Lung (tissue), 12 donors: ENCODE results near the gene HADHB. TPM values are rescaled to one million over a fixed set of nuclear protein-coding genes. Genes with fewer than 3 reads are reported as not detected.
A peak's percentile ranks its signal among the peaks of the same experiment; 100 is the strongest.

ENCODE experiments used
- ATAC-seq: fragments of 200-7000 bp; cut with Tn5 transposase; one replicate; pipeline ENCODE4 v1.9.1; 2020; ENCODE audit warnings: moderate number of reproducible peaks; ENCODE audit not compliant: insufficient read depth, low FRiP score
- DNase-seq, 3 donors: peaks; one replicate each; pipeline ENCODE4 v3.0.0-alpha.2; 2013 to 2017
- H3K27ac ChIP-seq, 2 donors: one replicate each; pipeline ENCODE4 v1.5.1; 2013; ENCODE audit warnings: mild to moderate bottlenecking in 2 of 2, moderate library complexity in 2 of 2, control low read depth in 1 of 2, inconsistent platforms in 1 of 2, low read depth in 1 of 2, low read length in 1 of 2
- H3K27me3 ChIP-seq, 3 donors: one replicate each; pipeline ENCODE4 v1.5.1; 2013; ENCODE audit warnings: low read length in 2 of 3; ENCODE audit not compliant: control insufficient read depth in 3 of 3, insufficient read depth in 3 of 3
- H3K36me3 ChIP-seq, 4 donors: one replicate each; pipeline ENCODE4 v1.5.1; 2013; ENCODE audit warnings: low read length in 4 of 4, mild to moderate bottlenecking in 1 of 4, moderate library complexity in 1 of 4; ENCODE audit not compliant: control insufficient read depth in 4 of 4, insufficient read depth in 4 of 4
- H3K4me1 ChIP-seq, 5 donors: one replicate each; pipeline ENCODE4 v1.5.1; 2013; ENCODE audit warnings: low read length in 5 of 5, mild to moderate bottlenecking in 2 of 5, moderate library complexity in 1 of 5; ENCODE audit not compliant: control insufficient read depth in 5 of 5, insufficient read depth in 5 of 5
- H3K4me3 ChIP-seq: one replicate; pipeline ENCODE4 v1.5.1; 2013; ENCODE audit warnings: mild to moderate bottlenecking, control low read depth, moderate library complexity
- H3K9ac ChIP-seq, 2 donors: one replicate each; pipeline ENCODE4 v1.5.1; 2013; ENCODE audit warnings: low read length in 2 of 2, control low read depth in 1 of 2; ENCODE audit not compliant: insufficient read depth in 1 of 2
- H3K9me3 ChIP-seq, 4 donors: one replicate each; pipeline ENCODE4 v1.5.1; 2013; ENCODE audit warnings: low read length in 3 of 4, mild to moderate bottlenecking in 1 of 4, moderate library complexity in 1 of 4; ENCODE audit not compliant: control insufficient read depth in 4 of 4, insufficient read depth in 3 of 4
- CTCF ChIP-seq: IDR thresholded peaks from 2 replicates; pipeline ENCODE4 v1.5.1; 2012; ENCODE audit warnings: mild to moderate bottlenecking; ENCODE audit errors: control extremely low read depth, extremely low read depth
- WGBS, 2 donors: extraction: QIAGEN DNeasy Blood & Tissue Kit; methylation state at CpG; one replicate each; pipeline ENCODE4 v1.1.7; 2013; 5-methylcytosine and 5-hydroxymethylcytosine counted together
- polyA plus RNA-seq, 2 donors: library from polyadenylated mRNA; stranded (reverse); fragments of 200-250 nt; gene quantifications; one replicate each; pipeline ENCODE4 v1.2.1, GENCODE V29; 2013
- total RNA-seq, 2 donors: library from RNA; depleted of rRNA in 1 of 2; stranded (reverse); fragments of >200 nt in 1 of 2; gene quantifications; one replicate each; pipeline ENCODE4 v1.2.1, GENCODE V29; 2014 to 2021
- donor health status: control.
- donor health status: control.
- donor health status: Bipolar disorder and iron deficiency.
- donor health status: healthy.
- donor health status: DM: yes; HTN: yes; CAD: no.

HADHB gene
- total and polyA plus RNA-seq, 4 donors, result 63.1 to 140 (median 89.6) TPM

GRCh38 chr2:26290001-26290400 is 45.3 kb downstream of the HADHB start:
- no peaks in the 10 kb centered on the region for H3K4me1 ChIP-seq
- 64 to 81% methylated on average over 1 of the region's 1 CpG for WGBS, 2 donors
- no peaks in the 10 kb centered on the region for H3K27me3 ChIP-seq
- TF ChIP-seq CTCF, result no peak
- H3K27ac ChIP-seq, result no peak overlapping the region
- DNase-seq, result no peak
- no peak overlapping the region for H3K4me3 ChIP-seq
- peaks cover 11 to 23% (median 17%) of the 10 kb centered on the region in 4 donors for H3K36me3 ChIP-seq
- no peak overlapping the region for H3K9ac ChIP-seq
- H3K9me3 ChIP-seq, result no peaks in the 10 kb centered on the region
- no peak for ATAC-seq

- DNase-seq, result no peak
- no peak for TF ChIP-seq CTCF
- H3K4me1 ChIP-seq, result no peaks in the 10 kb centered on the region
- peaks cover 4 to 12% (median 7%) of the 10 kb centered on the region in 4 donors for H3K36me3 ChIP-seq
- 78 to 81% methylated on average over 6 of the region's 6 CpGs for WGBS, 2 donors
- no peaks in the 10 kb centered on the region for H3K9me3 ChIP-seq
- ATAC-seq, result peak; percentile 27
- no peak overlapping the region for H3K9ac ChIP-seq
- H3K27me3 ChIP-seq, result no peaks in the 10 kb centered on the region
- H3K4me3 ChIP-seq, result no peak overlapping the region
- no peak overlapping the region for H3K27ac ChIP-seq
Measured at GRCh38 chr2:26292646-26293045, 47.9 kb downstream of the HADHB start.

- no peaks in the 10 kb centered on the region for H3K9me3 ChIP-seq
- peaks cover 0 to 2% (median 0%) of the 10 kb centered on the region in 4 donors for H3K36me3 ChIP-seq
- H3K4me1 ChIP-seq, result peaks cover 0 to 16% (median 2%) of the 10 kb centered on the region in 5 donors
- no peak overlapping the region for H3K4me3 ChIP-seq
- no peak overlapping the region for H3K9ac ChIP-seq
- H3K27me3 ChIP-seq, result no peaks in the 10 kb centered on the region
- H3K27ac ChIP-seq, result no peak overlapping the region
- ATAC-seq (no peak), DNase-seq (no peak)
- no peak for TF ChIP-seq CTCF
- 85% methylated on average over 1 of the region's 1 CpG for whole genome bisulfite sequencing, 2 donors
Measured at GRCh38 chr2:26295511-26295910, 50.8 kb downstream of the HADHB start.

GRCh38 chr2:26297061-26297460 is 52.3 kb downstream of the HADHB start:
- TF ChIP-seq CTCF, result no peak
- Histone ChIP-seq H3K36me3 (no peaks in the 10 kb centered on the region), H3K4me1 (peaks cover 0 to 26% (median 2%) of the 10 kb centered on the region in 5 donors), H3K27me3 (no peaks in the 10 kb centered on the region), H3K4me3 (no peak overlapping the region), H3K9me3 (no peaks in the 10 kb centered on the region), H3K27ac (no peak overlapping the region), H3K9ac (no peak overlapping the region)
- no peak for ATAC-seq
- WGBS, 2 donors, result 80 to 84% methylated on average over 3 of the region's 3 CpGs
- no peak for DNase-seq
